OCI-LY1 (cell line): ENCODE measurements around the gene MAS1.

Experiments
- CTCF ChIP-seq: fragments of 200-600 bp; sonication (generic), shearing (Covaris generic); IDR thresholded peaks from 2 replicates; pipeline ENCODE4 v1.5.1; 2017; ENCODE audit warnings: mild to moderate bottlenecking, antibody characterized with exemption, low read length, moderate library complexity, mixed read lengths
- EZH2 ChIP-seq: fragments of 200-600 bp; sonication (generic), shearing (Covaris generic); IDR thresholded peaks from 2 replicates; pipeline ENCODE4 v1.8.0; 2017; ENCODE audit warnings: borderline replicate concordance, mixed run types, mild to moderate bottlenecking, antibody characterized with exemption, low read length, moderate library complexity, mixed read lengths

DNA sequence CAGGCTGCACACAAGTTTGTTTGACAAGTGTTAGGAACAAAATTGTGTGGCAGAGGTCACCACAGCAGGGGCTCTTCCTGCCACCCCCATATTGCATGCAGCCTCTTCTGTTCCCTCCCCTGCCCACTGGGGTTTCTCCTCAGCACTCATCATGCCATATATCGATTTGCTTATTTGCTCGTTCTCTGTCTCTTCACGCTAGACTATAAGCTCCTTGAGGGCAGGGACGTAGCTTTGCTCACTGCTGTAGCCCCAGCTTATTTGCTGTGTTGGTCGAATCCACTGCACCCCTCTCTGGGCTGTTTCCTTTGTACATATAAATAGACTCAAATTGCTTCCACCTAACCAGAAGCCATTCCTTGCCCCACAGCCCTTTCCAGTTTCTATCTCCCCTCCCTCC lies 19.6 kb downstream of the MAS1 start:
- TF ChIP-seq CTCF = no peak
- TF ChIP-seq EZH2 = no peak
